WERI-Rb-1 (cell line): ENCODE results near the gene TM2D3.

Experiments
- DNase-seq: peaks from one replicate; pipeline ENCODE4 v3.0.0-alpha.2; 2020
- H3K27ac ChIP-seq: fragments of 250-450 bp; sonication (Bioruptor Pico); 2 replicates; pipeline ENCODE4 v1.5.1; 2020; ENCODE audit warnings: mild to moderate bottlenecking, moderate library complexity
- H3K27me3 ChIP-seq: fragments of 250-450 bp; sonication (Bioruptor Pico); 2 replicates; pipeline ENCODE4 v1.5.1; 2021; ENCODE audit warnings: mild to moderate bottlenecking, low read depth, moderate library complexity; ENCODE audit not compliant: insufficient read depth, severe bottlenecking
- H3K36me3 ChIP-seq: fragments of 250-450 bp; sonication (Bioruptor Pico); 2 replicates; pipeline ENCODE4 v1.5.1; 2020; ENCODE audit warnings: mild to moderate bottlenecking, moderate library complexity
- H3K4me3 ChIP-seq: 2 replicates; pipeline ENCODE4 v1.5.1; 2011; ENCODE audit warnings: low read depth, mild to moderate bottlenecking, control low read depth, low read length
- H3K9me3 ChIP-seq: fragments of 250-450 bp; sonication (Bioruptor Pico); 2 replicates; pipeline ENCODE4 v1.5.1; 2021; ENCODE audit warnings: mild to moderate bottlenecking, moderate library complexity; ENCODE audit not compliant: severe bottlenecking
- CTCF ChIP-seq: IDR thresholded peaks from 2 replicates; pipeline ENCODE4 v1.5.1; 2011; ENCODE audit warnings: low read depth, mild to moderate bottlenecking, control low read depth, inconsistent platforms, low read length

The TM2D3 gene

DNA sequence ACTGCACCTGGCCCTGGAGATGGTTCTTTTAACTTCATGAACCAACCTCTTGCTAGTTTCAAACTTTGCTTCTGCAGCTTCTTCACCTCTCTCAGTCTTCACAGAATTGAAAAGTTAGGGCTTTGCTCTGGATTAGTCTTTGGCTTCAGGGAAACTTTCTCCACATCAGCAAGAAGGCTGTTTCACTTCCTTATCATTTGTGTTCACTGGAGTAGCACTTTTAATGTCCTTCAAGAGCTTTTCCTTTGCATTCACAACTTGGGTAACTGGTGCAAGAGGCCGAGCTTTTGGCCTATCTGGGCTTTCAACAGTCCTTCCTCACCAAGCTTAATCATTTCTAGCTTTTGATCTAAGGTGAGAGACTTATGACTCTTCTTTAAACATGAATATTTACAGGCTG is 15.7 kb upstream of the TM2D3 start:
- no peaks in the 10 kb centered on the region for H3K9me3 ChIP-seq
- no peak for TF ChIP-seq CTCF
- no peak overlapping the region for H3K27ac ChIP-seq
- H3K27me3 ChIP-seq, result no peaks in the 10 kb centered on the region
- no peaks in the 10 kb centered on the region; the same call in none of the 2 replicates for H3K36me3 ChIP-seq
- no peak overlapping the region for H3K4me3 ChIP-seq
- no peak for DNase-seq

DNA sequence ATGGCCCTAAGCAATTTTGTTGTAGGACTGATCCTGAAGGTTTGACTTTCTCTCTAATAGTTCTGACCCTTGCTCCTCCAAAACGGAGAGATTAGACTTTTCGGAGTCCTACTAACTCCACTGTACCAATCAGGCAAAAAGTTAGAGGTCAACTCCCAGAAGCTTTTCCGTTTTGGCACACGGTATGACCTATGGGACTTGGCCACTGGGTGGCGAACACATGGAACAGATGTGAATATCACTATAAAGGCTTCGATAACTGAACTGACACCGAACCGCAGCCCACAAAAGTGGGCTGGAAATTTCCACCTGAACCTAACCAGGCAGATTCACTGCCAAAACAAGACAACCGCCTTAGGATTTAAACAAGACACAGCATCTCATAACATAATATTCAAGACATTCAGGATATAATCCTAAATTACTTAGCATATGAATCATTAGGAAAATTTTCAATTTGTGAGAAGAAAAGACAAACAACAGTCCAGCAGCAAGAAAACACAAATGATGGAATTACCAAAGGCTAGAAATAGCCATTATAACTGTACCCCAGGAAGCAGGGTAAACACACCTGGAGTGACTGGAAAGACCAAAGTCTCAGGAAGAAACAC is 12.2 kb upstream of the TM2D3 start:
- no peaks in the 10 kb centered on the region for H3K27me3 ChIP-seq
- DNase-seq, result peak; percentile 40
- peak; percentile 45; the same call in 1 of the 2 replicates for TF ChIP-seq CTCF
- H3K4me3 ChIP-seq, result no peak overlapping the region
- H3K27ac ChIP-seq, result no peak overlapping the region
- no peaks in the 10 kb centered on the region for H3K36me3 ChIP-seq
- no peaks in the 10 kb centered on the region for H3K9me3 ChIP-seq

GRCh38 chr15:101662203-101662602 is 10.0 kb upstream of the TM2D3 start:
- DNase-seq, result no peak
- no peak for TF ChIP-seq CTCF
- no peak overlapping the region for H3K27ac ChIP-seq
- H3K27me3 ChIP-seq, result no peaks in the 10 kb centered on the region
- H3K4me3 ChIP-seq, result no peak overlapping the region
- H3K9me3 ChIP-seq, result no peaks in the 10 kb centered on the region
- no peaks in the 10 kb centered on the region for H3K36me3 ChIP-seq

- H3K27ac ChIP-seq, result no peak overlapping the region
- no peaks in the 10 kb centered on the region for H3K27me3 ChIP-seq
- no peak overlapping the region for H3K4me3 ChIP-seq
- TF ChIP-seq CTCF, result no peak
- no peaks in the 10 kb centered on the region for H3K9me3 ChIP-seq
- no peaks in the 10 kb centered on the region; the same call in 1 of the 2 replicates for H3K36me3 ChIP-seq
- DNase-seq, result no peak
Measured at GRCh38 chr15:101660005-101660404, 7.8 kb upstream of the TM2D3 start.

DNA sequence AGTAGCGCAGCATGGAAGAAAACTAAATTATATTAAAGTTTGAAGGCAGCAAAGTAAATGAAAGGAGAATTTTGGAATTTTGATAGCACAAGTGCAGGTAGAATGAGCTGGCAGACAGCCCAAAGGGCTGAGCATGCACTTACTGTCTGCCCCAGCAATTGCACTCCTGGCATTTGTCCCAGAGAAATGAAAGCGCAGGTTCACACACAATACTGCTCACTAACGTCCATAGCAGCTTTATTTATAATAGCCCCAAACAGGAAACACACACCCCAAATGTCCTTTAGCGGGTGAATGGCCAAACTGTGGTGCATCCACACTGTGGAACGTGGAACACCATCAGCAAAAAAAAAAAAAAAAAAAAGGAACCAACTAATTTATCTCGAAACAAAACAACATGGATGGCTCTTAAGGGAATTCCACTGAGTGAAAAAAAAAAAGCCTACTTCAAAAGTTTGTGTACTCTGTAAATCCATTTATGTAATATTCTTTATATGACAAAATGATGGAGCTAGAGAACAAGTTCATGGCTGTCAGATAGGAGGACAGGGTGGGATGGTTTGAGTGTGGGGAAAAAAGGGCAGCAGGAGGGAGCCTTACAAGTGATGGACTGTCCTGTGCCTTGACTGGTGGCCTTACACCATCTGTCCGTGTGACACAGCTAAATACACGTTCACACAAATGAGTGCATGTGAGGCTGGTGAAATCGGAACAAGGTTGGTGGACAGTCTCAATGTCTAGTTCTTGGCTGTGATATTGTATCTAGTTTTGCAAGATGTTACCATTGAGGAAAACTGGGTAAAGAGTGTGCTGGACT is 6.0 kb upstream of the TM2D3 start:
- H3K27me3 ChIP-seq, result no peaks in the 10 kb centered on the region
- H3K36me3 ChIP-seq, result no peaks in the 10 kb centered on the region; the same call in 1 of the 2 replicates
- H3K4me3 ChIP-seq, result no peak overlapping the region
- H3K9me3 ChIP-seq, result no peaks in the 10 kb centered on the region
- no peak for TF ChIP-seq CTCF
- no peak overlapping the region for H3K27ac ChIP-seq
- DNase-seq, result no peak
